HG03520 (cell line): ENCODE results near the gene KDM4B.

Source experiments
- ATAC-seq: cut with Tn5 transposase; IDR thresholded peaks from one replicate; pipeline ENCODE4 v1.9.1; 2021; ENCODE audit warnings: mild to moderate bottlenecking, moderate library complexity; ENCODE audit not compliant: unreplicated experiment

Gene KDM4B

DNA sequence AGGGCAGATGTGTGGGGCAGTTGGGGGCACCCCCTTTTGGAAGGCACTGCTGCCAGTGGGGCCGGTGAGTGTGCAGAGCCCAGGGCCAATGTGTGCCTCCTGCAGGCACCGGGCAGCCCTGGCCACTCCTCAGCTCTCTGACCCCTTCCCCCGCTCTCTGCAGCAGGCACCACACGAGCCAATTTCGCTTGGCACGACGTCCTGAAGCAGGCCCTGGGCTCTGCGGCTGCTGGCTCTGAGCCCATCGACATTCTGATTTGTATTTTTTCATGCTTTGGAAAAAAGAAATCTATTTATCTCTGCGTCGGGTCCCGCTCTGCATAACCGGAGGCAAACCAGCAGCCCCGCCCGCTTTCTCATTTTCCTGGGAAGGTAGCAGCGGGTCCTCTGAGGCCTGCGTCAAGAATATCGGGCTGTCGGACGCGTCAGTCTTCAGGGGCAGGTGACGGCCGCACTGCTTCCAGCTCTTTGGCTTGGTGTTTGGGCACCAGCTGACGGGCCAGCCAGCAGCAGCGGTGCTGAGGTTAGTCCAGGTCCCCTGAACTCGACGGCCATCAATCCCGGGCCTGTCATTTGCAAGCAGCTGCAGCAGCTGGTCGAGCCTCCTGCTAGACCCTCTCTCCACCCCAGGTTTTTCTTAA lies 134.3 kb downstream of the KDM4B start:
- ATAC-seq: no peak

DNA sequence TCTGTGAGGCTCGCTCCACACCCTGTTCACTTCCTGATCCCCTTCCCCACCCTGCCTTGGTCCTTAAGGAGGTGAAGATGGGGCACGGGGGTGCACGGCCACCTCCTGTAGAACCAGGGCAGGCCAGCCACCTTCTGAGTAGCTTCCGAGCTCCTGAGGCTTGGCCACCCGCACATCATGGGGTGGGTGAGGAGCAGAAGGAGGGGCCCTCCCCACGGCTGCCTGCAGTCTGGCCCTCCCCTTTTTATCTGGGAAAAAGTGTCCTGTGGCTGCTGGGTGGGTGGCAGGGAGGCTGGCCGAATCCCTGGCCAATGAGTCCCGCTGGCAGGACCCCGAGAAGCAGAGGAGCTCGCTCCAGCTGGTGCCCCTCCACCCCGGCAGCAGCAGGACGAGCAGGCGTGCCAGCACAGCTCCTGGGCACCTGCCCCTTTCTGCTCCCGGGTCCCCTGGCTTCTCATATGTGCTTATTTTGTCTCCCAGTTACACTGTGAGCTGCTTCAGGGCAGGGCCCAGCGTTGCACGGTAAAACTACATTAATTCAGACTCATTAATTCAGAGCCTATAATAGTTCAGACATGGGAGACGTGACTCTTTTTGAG lies 135.0 kb downstream of the KDM4B start:
- ATAC-seq: no peak

DNA sequence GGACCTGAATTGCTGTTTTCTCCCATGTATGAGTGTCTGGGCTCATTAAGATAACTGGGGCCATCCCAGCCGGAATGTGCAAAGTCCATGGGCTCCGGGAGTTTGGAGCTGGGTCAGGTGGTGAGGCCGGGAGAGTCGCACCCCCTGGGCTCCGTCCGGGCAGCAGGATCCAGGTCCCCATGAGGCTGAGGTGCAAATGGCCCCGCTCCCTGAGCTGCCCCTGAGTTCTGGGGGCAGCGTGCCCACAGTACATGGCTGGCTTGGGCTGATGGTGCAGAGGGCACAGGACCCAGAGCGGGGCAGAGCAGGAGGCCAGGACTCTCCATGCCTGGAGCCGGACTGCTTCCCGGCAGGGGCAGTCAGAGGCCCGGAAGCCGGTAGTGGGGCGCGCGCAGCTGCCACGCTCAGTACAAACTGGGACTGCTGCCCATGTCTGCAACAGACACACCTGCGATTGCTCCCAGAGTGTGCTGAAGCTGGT lies 136.0 kb downstream of the KDM4B start:
- ATAC-seq: no peak

DNA sequence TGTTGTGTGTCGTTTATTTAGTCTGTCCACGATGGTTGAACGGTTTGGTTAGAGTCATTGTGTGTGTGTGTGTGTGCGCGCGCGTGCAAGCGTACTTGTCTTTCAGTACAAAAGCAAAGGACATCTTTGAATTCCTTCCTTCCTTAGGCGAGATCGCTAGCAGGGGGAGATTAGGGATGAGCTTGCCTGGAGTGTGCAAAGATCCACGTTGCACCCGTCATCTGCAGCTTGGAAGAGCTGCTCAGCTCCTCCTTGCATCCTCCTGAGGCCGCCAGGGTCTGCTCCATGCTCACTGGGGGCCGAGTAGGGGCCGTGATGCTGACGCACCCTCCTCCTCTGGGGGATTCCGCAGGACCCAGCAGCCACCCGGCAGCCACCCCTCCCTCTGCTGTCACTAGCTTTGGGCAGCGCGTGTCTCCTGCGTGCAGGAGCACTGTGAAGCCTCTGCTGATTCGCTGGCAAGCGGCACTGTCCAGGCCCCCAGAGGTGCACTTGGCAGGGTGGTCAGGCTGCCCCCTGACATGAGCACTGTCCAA lies 137.3 kb downstream of the KDM4B start:
- no peak for ATAC-seq

DNA sequence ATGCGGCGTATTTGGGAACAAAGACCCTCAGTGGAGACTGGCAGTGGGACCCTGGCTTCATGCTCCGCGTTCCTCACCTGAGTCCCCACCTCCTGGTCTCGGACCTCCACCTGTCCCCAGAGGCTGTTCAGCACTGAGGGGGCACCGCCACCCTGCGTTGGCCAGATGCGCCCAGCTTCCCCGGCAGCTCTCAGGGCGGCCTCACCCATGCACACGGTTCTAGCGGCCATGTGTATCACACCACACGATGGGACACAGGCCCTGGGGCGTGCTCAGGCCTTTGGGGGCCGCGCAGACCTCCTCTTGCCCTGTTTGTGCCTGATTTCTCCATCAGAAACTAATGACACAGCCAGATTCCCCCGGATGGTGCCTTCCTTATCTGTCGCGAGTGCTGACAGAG lies 138.1 kb downstream of the KDM4B start:
- no peak for ATAC-seq

DNA sequence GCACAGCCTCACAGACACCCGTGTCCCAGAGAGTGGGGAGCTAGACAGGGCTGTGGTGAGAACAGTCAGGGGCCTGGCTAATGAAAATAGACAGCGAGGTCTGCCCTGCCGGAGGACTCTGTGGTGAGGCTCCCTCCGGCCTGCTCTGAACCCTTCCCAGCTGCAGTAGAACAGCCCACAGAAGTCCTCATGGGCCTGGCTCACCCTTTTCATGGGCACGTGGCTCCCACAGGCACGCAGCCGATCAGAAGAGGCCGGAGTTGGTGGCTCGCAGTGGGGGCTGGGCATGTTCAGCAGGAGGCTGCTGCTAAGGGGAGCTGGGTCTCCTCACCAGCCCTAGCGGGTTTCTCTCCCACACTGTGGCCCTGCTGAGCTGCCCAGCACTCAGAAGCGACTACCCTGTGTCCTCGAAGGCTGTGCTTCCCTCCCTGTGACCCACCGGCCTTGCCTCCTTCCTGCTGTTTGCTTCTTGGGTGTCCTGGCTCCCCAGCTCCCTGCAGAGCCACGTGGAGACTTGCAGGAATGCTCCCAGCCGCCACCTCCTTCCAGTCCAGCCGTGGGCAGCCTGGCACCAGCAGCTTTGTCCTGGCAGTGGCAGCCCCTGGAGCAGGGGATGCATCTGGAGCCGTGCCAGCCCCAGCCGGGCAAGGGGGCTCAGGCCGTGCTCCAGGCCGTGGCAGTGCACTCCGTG lies 138.7 kb downstream of the KDM4B start:
- ATAC-seq: no peak

DNA sequence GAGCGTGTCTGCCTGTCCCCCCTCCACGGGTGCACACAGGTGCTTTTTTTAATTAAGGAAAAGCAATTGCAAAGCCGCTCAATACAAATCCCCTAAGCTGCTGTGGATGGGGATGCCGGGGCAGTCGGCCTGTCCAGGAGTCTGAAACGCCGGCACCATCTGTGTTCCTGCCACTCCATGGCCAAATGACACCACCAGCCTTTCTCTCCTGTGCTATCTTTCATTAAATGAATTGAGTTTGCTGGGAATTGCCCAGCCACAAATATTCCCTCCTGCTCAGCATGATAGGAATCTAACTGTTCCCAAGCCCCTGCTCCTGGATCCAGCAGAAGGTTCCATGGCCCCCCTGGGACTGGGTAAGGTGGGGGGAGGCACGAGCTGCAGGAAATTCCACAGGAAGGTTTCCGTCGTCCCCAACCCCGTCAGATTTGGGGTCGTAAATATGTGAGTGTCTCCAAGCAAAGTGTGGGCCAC lies 139.2 kb downstream of the KDM4B start:
- ATAC-seq: no peak

DNA sequence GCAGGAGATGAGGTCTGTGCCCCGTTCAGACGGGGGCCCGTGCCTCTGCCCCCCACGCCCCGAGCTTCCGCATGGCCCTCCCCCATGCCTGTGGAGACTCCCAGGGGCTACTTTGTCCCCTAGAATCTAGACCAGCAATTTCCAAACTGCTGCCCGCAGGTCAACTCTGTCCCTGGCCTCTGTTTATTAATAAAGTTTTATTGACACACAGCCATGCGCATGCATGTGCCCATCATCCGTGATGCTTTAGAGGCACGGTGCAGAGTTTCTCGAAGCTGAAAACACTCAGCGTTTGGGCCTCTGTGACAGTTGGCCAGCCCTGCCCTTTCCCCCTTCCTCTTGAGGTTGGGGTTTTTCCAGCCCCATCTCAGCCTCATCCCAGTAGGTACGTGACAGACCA lies 140.0 kb downstream of the KDM4B start:
- ATAC-seq: no peak

DNA sequence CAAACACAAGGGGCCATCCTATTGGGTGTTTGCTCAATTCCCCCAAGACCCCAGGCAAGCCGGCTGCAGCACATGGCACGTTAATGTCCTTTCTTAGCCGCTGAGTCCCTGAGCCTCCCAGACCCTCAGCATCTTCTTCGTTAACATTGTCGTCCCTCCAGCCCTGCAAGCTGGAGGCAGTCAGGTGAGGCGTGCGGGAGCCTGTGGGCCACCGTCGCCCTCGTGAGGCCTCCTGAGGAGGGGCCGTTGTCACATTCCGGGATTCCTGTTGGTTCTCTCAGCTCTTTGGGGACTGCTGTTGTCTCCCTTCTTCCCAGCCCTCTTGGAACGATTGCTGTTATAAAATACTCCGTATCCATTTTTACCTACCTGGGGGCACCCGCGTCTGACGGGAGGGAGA lies 140.6 kb downstream of the KDM4B start:
- no peak for ATAC-seq

DNA sequence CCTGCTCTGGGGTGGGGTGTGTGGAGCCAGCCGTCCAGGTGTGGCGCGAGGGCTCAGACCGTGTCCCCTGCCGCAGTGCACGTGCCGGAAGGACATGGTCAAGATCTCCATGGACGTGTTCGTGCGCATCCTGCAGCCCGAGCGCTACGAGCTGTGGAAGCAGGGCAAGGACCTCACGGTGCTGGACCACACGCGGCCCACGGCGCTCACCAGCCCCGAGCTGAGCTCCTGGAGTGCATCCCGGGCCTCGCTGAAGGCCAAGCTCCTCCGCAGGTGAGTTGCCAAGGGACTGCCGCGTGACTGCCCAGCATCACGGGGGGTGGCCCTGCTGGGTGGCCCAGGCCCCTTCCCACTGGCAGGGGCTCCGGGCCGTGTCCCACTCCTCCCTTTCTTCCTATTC lies 141.6 kb downstream of the KDM4B start:
- no peak for ATAC-seq

DNA sequence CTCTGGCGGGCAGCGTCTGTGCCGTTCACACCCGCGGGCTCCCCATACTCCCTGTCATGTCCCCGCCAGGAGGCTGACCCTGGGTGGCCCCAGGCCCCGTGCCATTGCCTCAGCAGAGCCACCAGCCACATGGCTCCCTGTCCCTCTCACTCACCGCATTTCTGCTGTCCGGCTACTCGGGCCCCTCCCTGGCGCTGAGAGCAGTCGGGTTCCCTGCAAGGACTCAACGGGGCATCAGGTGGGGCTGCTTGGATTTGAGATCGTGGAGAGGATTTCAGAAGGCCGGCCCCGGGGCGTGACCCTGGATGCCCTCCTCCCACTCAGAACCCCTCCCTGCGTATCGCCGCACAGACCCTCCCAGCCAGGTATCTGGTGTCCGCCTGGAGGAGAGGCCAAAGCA lies 142.1 kb downstream of the KDM4B start:
- no peak for ATAC-seq

DNA sequence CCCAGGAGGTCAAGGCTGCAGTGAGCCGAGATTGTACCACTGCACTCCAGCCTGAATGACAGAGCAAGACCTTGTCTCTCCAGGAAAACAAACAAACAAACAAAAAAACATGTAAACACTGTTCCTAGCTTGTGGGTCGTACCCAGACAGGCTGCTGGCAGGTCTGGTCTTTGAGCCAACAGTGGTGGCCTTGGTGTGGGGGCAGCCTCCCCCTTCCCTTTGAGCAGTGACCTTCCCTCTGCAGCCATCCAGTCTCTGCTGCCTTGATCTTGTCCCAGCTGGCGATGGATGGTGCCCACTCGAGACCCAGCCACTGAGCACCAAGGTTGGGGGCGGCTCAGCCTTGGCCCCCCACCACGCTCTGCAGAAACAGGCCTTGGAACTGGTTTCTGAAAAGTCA lies 143.3 kb downstream of the KDM4B start:
- no peak for ATAC-seq

DNA sequence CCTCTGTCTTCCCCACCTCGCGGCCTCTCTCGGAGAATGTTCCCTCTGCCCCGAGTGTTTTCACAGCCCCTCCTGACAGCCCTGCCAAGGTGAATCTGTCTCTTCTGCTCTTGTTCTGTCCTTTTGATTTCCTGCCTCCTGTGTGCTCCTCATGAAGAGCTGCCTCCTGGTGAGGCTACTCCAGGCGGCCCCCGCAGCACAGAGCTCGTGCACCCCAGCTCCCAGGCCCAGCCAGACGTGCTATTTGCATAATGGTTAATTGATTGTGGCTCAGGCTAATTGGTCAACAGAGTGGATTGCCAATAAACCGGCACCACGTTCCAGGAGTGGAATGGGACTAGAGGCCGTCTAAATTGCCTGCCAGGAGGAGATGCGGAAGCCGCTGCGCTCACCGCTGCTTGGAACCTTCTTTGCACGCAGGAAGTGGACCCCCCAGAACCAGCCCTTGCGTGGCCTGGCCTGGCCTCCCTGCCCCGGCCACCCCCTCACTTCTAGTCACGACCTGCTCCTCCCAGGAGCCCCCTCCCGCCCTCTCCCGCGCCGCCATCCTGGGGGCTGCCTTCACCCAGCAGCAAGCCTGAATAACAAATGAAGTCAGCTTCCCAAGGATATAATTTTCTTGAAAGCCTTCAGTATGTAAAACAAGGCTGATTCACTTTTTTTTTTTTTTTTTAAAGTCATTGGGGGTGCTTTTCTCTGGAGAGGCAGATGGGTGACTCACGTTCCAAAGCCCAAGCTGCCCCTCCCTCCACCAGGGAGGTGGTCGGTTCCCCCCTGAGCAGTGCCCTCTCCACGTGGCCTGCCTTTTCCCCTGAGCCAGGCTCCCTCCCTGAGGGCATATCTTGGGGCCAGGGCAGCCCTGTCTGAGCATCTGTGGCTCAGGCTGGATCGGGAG lies 144.0 kb downstream of the KDM4B start:
- ATAC-seq: no peak

DNA sequence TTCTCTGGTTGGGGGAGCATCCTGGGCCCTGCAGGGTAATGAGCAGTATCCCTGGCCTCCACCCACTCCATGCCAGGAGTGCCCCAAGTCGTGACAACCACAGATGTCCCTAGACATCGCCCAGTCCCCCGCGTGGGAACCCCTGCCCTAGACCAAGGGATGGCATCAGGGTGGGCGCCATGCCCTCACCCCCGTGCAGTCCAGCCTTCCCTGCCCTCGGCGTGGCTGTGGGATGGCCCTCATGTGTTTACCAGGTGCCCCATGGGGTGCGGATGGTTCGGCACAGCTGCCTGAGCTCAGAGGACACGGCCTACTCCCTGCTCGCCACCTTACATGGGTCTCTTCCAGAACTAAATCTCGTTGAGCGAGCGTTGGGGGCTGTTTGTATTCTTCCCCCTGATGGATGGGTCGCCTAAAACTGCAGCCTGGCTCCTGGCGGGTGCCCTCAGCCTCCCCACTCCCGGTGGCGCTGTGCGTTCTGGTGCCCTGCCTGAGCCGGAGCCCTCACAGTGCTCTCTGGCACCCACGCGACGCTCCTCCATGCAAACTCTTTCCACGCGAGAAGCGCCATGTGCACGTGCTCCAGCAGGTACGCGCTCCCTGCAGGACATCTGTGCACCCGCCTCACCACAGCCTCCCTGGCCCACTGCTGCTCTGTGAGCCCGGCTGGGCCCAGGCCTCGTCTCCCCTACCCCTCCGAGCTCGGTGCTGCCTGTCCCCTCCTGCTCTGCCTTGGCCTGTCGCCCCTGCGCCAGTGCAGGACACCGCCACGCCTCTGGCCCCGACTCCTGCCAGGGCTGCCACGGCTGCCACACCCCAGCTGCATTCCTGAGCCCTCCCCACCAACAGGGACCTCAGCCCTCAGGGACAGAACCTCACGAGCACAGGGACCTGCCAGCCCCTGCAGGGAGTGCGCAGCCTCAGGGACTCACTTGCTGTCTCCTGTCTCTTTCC lies 145.0 kb downstream of the KDM4B start:
- no peak for ATAC-seq

DNA sequence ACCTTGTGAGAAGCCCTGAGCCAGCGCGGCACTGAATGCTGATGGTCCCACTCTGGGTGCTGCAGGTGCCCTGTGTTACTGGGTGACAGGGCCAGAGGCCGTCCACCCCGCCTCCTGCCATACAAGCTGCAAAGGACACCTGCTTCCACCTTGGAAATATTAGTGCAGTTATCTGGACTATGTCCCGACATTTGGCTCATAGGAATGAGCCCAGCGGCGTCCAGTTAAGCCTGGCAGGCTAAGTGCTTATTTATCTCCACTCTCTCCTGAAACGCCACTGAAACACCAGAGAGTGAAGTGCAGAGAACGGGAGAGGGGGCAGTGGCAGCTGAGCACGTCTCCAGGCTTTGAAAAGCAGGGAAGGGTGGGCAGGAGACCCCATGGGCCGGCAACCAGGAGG lies 145.8 kb downstream of the KDM4B start:
- no peak for ATAC-seq

DNA sequence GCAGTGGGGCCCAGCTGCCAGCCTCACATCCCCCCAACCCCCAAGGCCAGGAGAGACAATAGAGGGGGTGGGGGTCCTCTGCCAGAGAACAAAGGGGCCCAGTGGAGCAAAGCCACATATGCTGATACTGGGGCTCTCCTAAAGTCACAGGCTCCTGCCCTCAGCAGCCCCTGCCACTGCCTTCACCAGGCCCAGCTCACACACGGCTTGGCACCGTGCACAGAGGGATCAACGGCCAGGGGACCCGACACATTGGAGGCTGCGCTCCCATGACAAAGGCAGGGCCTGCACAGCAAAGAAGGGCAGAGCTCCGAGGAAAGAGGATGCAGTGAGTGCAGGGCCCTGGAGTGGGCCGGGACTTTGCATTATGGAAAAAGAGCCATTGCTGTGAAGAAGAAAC lies 146.4 kb downstream of the KDM4B start:
- ATAC-seq: no peak

DNA sequence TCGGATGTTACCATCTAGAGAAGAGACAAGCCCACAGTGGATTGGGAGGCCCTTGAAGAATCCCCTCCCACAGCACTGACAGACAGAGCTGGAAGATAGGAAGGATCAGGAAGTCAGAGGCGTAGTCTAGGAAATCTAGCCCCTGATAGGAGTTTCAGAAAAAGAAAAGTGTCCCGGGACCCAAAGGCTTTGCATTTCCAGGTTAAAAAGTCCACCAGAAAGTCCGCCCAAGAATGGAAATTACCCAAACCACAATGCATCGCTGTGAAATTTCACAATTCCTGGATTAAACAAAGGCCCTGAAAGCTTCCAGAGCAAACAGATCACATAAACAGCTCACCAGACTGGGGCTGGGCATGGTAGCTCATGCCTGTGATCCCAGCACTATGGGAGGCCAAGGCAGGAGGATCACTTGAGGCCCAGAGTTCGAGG lies 146.9 kb downstream of the KDM4B start:
- ATAC-seq: no peak

DNA sequence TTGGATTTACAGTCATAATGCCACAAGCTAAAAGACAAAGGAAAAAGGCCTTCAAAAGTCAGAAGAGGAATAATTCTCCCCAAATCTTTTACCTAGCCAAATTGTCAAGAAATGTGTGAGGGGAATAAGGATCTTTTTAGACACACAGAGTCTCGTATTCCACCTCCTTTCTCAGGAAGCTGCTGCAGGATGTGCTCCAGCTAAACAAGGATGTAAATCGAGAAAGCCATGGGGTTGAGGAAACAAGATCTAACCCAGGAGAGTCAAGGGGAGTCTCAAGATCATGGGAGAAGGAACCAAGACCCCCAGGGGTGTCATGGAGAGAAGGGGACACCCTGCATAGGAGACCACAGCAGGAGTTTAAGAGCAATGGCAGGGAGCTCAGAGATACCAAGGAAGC lies 147.4 kb downstream of the KDM4B start:
- ATAC-seq: no peak

DNA sequence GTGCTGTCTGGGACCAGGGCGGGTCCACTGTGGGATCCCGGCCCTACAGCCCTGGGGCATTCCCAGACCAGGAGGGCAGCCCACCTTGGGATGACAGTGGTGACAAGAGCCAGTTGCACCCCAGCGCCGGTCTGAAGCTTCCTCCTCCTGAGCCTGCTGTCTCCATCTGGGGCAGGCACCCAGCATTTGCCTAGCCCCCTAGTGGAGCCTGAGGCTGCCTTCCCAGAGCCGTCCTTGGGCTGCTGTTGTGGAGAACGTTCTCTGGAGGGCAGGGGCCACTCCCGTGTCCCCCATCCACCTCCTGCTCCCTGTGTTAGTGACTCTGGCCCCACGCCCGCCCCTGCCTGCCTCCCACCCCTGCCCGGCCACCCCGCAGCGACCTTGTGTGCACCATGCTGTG lies 148.5 kb downstream of the KDM4B start:
- no peak for ATAC-seq

DNA sequence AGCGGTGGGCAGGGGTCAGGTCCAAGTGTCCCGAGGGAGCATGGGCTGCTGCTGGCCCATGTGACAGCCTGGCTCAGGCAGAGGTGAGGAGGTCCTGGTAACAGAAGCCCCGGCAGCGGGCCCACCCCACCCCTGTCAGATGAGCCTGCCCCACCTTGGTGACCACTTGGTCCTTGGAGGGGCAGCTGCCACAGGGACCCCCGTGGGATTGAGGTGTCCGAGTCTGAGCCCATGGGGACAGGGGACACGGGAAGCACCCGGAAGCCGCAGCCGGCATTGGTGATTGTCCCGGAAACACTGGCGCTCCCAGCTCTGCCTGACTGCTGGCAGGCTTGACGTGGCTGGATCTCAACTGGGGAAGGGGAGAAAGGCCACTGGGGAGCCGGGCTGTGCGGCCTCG lies 149.1 kb downstream of the KDM4B start:
- no peak for ATAC-seq
